ENCODE data around the gene ZFP64. TPM values are rescaled to one million over a fixed set of nuclear protein-coding genes. Genes with fewer than 3 reads are reported as not detected.
"Not testable (repeated sequence)": the region's sequence is repeated elsewhere in the genome, so short reads cannot be mapped to it uniquely, and the experiment has no call there.

The ZFP64 gene
- total RNA-seq, 2 experiments from 2014 or later = 10.0 to 16.7 TPM

- H3K27ac ChIP-seq (ENCODE audit: low read depth, low read length, poor library complexity, severe bottlenecking) = no peak overlapping the region
- H3K4me2 ChIP-seq (ENCODE audit: low read length) = no peak overlapping the region
- H3K9me3 ChIP-seq (ENCODE audit: low read length) = no peaks in the 10 kb centered on the region
- no peaks in the 10 kb centered on the region for H3K9me2 ChIP-seq (ENCODE audit: insufficient read depth, low read length)
- CTCF ChIA-PET (ENCODE audit: unreplicated experiment) = no interaction called here
- no peaks in the 10 kb centered on the region for H3K36me3 ChIP-seq (ENCODE audit: insufficient read depth, low read length)
- TF ChIP-seq EZH2phosphoT487 (IDR thresholded peaks at IDR 0.05; ENCODE audit: borderline replicate concordance, low read depth, low read length) (no peak), CTCF (conservative IDR thresholded peaks at IDR 0.05; ENCODE audit: low read length) (no peak)
- POLR2A ChIA-PET = no interaction called here
- no peak overlapping the region for H2AFZ ChIP-seq (ENCODE audit: low read length)
- H3K4me3 ChIP-seq (ENCODE audit: low read depth, low read length, poor library complexity, severe bottlenecking) = no peak overlapping the region
- H3K4me1 ChIP-seq (ENCODE audit: insufficient read depth, low read length, poor library complexity, severe bottlenecking) = no peaks in the 10 kb centered on the region
- intact Hi-C loops (cut with micrococcal nuclease; ENCODE audit: unreplicated experiment) = no loop called here
- DNase-seq (ENCODE audit: low spot score) = no peak
- H4K20me1 ChIP-seq (ENCODE audit: insufficient read depth, low read length) = no peaks in the 10 kb centered on the region
- BruUV-seq (replicated peaks) = no TSS peak
- no peaks in the 10 kb centered on the region for H3K79me2 ChIP-seq (ENCODE audit: insufficient read depth, low read depth, low read length)
Measured at GRCh38 chr20:52226370-52226769, 34.8 kb upstream of the ZFP64 start.

GRCh38 chr20:52224920-52225319 is 33.3 kb upstream of the ZFP64 start:
- intact Hi-C loops (cut with micrococcal nuclease; ENCODE audit: unreplicated experiment) = no loop called here
- Histone ChIP-seq H2AFZ (ENCODE audit: low read length) (no peak overlapping the region), H3K9me2 (ENCODE audit: insufficient read depth, low read length) (no peaks in the 10 kb centered on the region), H3K27ac (ENCODE audit: low read depth, low read length, poor library complexity, severe bottlenecking) (no peak overlapping the region), H3K4me1 (ENCODE audit: insufficient read depth, low read length, poor library complexity, severe bottlenecking) (no peaks in the 10 kb centered on the region), H3K4me2 (ENCODE audit: low read length) (no peak overlapping the region), H3K4me3 (ENCODE audit: low read depth, low read length, poor library complexity, severe bottlenecking) (no peak overlapping the region), H4K20me1 (ENCODE audit: insufficient read depth, low read length) (no peaks in the 10 kb centered on the region), H3K36me3 (ENCODE audit: insufficient read depth, low read length) (no peaks in the 10 kb centered on the region), H3K79me2 (ENCODE audit: insufficient read depth, low read depth, low read length) (no peaks in the 10 kb centered on the region), H3K9me3 (ENCODE audit: low read length) (no peaks in the 10 kb centered on the region)
- ChIA-PET POLR2A (no interaction called here), CTCF (ENCODE audit: unreplicated experiment) (interaction anchor here (0.6 kb wide), 1 partner anchor 1097 kb away, joined by 3 read pairs; no protein-coding TSS in a partner anchor)
- TF ChIP-seq EZH2phosphoT487 (IDR thresholded peaks at IDR 0.05; ENCODE audit: borderline replicate concordance, low read depth, low read length) (no peak), CTCF (conservative IDR thresholded peaks at IDR 0.05; ENCODE audit: low read length) (no peak)
- no peak for DNase-seq (ENCODE audit: low spot score)
- BruUV-seq (replicated peaks) = no TSS peak

GRCh38 chr20:52221362-52221761 is 29.8 kb upstream of the ZFP64 start:
- POLR2A ChIA-PET; DNase-seq (ENCODE audit: low spot score); H3K4me2 ChIP-seq (ENCODE audit: low read length); H3K27ac ChIP-seq (ENCODE audit: low read depth, low read length, poor library complexity, severe bottlenecking); H3K79me2 ChIP-seq (ENCODE audit: insufficient read depth, low read depth, low read length); H4K20me1 ChIP-seq (ENCODE audit: insufficient read depth, low read length); CTCF ChIA-PET (ENCODE audit: unreplicated experiment); H2AFZ ChIP-seq (ENCODE audit: low read length); H3K9me3 ChIP-seq (ENCODE audit: low read length); BruUV-seq (replicated peaks); H3K4me3 ChIP-seq (ENCODE audit: low read depth, low read length, poor library complexity, severe bottlenecking); H3K36me3 ChIP-seq (ENCODE audit: insufficient read depth, low read length); H3K9me2 ChIP-seq (ENCODE audit: insufficient read depth, low read length); intact Hi-C loops (cut with micrococcal nuclease; ENCODE audit: unreplicated experiment); H3K4me1 ChIP-seq (ENCODE audit: insufficient read depth, low read length, poor library complexity, severe bottlenecking): not testable (repeated sequence)

- BruUV-seq (replicated peaks); H2AFZ ChIP-seq (ENCODE audit: low read length); H3K9me3 ChIP-seq (ENCODE audit: low read length); H3K4me3 ChIP-seq (ENCODE audit: low read depth, low read length, poor library complexity, severe bottlenecking); H3K4me1 ChIP-seq (ENCODE audit: insufficient read depth, low read length, poor library complexity, severe bottlenecking); CTCF ChIA-PET (ENCODE audit: unreplicated experiment); intact Hi-C loops (cut with micrococcal nuclease; ENCODE audit: unreplicated experiment); H3K36me3 ChIP-seq (ENCODE audit: insufficient read depth, low read length); H3K27ac ChIP-seq (ENCODE audit: low read depth, low read length, poor library complexity, severe bottlenecking); DNase-seq (ENCODE audit: low spot score); H4K20me1 ChIP-seq (ENCODE audit: insufficient read depth, low read length); H3K9me2 ChIP-seq (ENCODE audit: insufficient read depth, low read length); H3K4me2 ChIP-seq (ENCODE audit: low read length); H3K79me2 ChIP-seq (ENCODE audit: insufficient read depth, low read depth, low read length): not testable (repeated sequence)
- POLR2A ChIA-PET = interaction anchor here (0.6 kb wide), 1 partner anchor 263 kb away, joined by 7 read pairs; no protein-coding TSS in a partner anchor
Measured at GRCh38 chr20:52220891-52221290, 29.3 kb upstream of the ZFP64 start.

All from OCI-LY7 (cell line).